Mucosa of gallbladder (tissue), 1 donor: ENCODE results near the gene MED12L. TPM values are rescaled to one million over a fixed set of nuclear protein-coding genes. Genes with fewer than 3 reads are reported as not detected.

Experiments
- DNase-seq: peaks from one replicate; pipeline ENCODE4 v3.0.0-alpha.2; 2020; ENCODE audit warnings: low spot score
- total RNA-seq: library from RNA; stranded (reverse); gene quantifications from one replicate; pipeline ENCODE4 v1.2.1, GENCODE V29; 2021
- donor health status: DM: no; HTN: no; CAD: no.

The MED12L gene
- total RNA-seq, 1 donor from 2014 or later, result 7.5 TPM

- no peak for DNase-seq
Observed at GRCh38 chr3:151410891-151411559, 325.6 kb downstream of the MED12L start.

DNA sequence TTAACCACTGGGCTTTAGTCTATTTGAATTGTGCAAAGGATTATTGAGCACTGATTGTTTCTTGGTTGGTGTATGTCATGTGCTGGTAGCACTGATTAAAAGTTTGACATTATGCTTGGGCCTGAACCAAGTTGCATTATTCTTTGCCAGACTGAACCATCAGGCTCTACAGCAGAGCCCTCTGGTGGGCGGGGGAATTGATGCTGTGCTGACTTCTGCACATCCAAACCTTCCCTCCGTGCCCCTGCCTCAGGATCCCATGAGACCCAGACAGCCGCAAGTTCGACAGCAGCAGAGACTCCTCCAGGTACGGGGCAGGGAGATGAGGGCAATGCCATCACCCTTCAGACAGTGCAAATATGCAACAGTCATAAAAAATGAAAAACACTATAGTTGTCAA is 327.5 kb downstream of the MED12L start:
- DNase-seq, result no peak

DNA sequence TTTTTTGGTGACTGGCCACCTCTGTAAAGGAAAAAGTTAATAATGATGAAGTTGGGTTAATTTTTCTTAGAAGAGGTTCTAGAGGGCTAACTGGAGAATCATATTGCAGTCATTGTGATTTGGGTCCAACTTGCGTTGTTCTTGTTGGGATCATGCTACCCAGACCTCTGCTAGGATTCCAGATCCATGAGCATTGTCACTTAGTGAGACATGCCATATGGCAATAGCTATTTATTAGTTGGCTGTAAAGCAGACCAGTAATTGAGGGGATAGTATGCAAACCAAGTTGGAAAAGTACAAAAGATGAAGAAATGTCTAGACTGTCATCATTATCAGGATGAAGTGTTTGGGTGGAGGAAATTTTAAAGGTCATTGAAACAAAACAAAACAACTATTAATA is 329.8 kb downstream of the MED12L start:
- DNase-seq, result no peak

DNA sequence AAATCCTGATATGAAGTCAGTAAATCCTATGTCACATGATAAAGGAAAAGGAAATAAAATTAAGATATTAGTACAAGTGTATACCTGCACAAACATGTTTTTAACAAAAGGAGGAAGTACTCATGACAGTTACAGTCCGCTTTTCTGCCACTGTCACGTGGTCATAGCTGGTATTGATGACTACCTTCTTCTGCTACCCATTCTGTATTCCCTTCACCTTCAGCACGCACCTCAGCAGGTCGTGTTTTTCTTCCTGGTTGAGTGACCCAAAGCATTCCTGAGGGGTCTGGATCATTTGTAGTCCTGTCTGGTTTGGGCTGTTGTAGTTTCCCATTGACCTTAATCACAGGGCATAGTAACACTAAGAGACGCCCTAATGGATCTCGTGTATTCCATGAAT is 334.3 kb downstream of the MED12L start:
- DNase-seq, result no peak

- DNase-seq, result no peak
Observed at GRCh38 chr3:151421938-151422337, 336.5 kb downstream of the MED12L start.

- DNase-seq, result no peak
Observed at GRCh38 chr3:151423091-151423490, 337.6 kb downstream of the MED12L start.

- no peak for DNase-seq
Observed at GRCh38 chr3:151425627-151426340, 340.3 kb downstream of the MED12L start.

DNA sequence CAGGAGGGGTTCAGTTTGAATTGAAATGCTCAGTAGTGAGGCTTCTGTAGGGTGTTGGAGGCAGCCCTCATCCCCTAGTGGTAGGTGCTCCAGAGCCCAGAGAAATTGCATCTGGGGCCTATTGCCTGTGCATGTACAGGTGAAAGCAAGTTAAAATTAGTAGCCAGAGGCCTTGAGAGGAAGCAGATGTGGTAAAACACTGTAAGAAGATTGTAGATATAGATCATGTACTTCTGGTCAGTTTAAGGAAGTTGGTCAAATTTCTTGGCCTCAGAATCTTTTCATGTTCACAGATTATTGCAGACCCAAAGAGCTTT is 340.8 kb downstream of the MED12L start:
- no peak for DNase-seq

DNA sequence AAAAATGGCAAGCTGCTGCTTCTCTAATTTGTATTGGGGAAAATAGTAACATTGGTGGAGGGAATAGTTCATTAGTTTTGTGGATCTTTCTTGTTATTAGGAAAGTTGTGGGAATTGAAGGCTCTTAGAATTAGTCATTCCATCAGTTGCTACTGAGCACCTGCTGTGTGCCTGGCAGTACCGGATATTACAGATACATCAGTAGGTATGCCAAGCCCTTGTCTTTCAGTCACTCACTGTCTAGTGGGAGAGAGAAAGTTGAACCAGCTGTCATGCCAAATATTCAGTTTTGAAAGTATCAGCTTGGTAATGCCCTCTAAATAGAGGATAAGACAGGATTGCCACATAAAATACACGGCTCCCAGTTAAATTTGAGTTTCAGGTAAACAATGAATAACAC is 342.9 kb downstream of the MED12L start:
- no peak for DNase-seq

GRCh38 chr3:151430821-151431484 is 345.5 kb downstream of the MED12L start:
- no peak for DNase-seq

DNA sequence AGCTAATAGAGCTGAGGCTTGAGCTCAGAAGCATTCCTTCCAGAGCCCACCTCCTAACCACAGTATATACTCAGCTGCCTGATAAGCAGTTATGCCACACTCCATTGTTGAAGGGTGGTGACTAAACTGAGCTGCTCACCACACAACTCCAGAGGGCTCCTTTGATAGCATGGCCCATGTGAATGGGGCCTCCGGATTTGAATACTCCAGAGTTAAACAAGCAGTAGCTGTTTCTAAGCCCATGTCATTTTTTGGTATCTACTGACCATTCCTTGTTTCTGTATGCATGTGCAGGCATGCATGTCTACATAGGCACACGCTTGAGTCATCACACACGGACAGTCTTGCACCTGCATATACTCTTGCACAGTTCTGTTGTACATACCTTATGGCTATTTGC is 346.5 kb downstream of the MED12L start:
- no peak for DNase-seq

GRCh38 chr3:151432616-151433372 is 347.3 kb downstream of the MED12L start:
- no peak for DNase-seq

GRCh38 chr3:151434151-151434890 is 348.9 kb downstream of the MED12L start:
- DNase-seq, result no peak

- DNase-seq, result no peak
Observed at GRCh38 chr3:151436675-151437446, 351.4 kb downstream of the MED12L start.

DNA sequence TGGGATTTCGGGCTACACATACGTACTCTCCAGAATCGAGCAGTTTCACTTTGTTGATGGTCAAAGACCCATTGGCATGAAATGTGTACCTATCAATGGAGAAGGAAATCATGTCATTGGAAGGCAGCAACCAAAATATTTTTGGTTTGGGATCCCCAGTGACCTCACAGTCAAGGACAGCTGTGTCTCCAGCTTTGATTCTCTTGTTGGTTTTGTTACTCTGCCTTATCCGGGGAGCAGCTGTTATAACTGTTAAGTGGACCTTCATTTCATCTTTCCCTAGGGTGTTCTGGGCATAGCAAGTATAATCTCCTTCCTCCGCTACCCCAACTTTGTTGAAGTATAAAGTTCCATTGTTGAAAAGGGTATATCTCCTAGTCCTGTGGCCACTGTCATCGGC is 352.4 kb downstream of the MED12L start:
- no peak for DNase-seq

- DNase-seq, result peak; percentile 50
Observed at GRCh38 chr3:151439652-151440125, 354.2 kb downstream of the MED12L start.

GRCh38 chr3:151440940-151441339 is 355.5 kb downstream of the MED12L start:
- DNase-seq, result no peak

GRCh38 chr3:151443583-151443982 is 358.1 kb downstream of the MED12L start:
- DNase-seq, result no peak

DNA sequence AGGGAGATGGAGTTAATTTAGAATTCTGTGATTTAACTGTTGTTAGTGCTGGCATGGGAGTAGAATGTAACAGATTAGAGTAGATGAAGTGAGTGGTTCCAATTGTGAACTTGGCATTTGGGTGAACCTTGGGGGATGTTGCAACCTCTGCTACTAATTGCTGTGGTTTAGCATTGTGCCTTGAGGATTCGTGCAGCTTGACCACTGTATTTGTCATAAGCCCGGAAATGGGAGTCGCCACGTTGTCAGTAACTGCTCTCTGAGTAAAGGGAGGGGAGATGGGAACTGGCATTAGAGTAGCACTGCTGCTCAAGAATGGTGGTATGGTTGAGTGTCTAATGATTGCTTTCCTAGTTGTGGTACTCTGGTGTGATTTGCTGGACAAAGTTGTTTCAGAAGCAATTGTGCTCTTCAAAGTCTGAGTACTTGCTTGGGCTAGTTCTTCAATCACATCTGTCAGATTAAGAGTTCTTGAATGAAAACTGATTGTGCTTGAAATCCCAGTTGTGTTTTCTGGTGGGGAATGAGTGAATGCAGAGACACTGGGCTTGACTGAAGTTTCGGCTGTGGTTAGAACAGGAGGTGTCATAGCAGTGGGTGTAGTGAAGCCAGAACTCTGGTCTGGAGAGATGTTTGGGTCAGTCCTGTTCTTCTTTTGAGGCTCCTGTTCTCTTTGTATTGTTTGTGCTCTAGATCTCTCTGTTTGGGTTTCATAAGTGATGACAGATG is 360.0 kb downstream of the MED12L start:
- no peak for DNase-seq

- no peak for DNase-seq
Observed at GRCh38 chr3:151446002-151446340, 360.5 kb downstream of the MED12L start.
